Esophagus (tissue), 2 donors: ENCODE data around the gene CHRNA9. TPM values are rescaled to one million over a fixed set of nuclear protein-coding genes. Genes with fewer than 3 reads are reported as not detected.

Experiments
- H3K27ac ChIP-seq, 2 donors: one replicate each; pipeline ENCODE4 v1.5.1; 2013; ENCODE audit warnings: low read depth in 2 of 2, mild to moderate bottlenecking in 2 of 2, inconsistent platforms in 1 of 2, low read length in 1 of 2, moderate library complexity in 1 of 2
- H3K27me3 ChIP-seq, 2 donors: one replicate each; pipeline ENCODE4 v1.6.1; 2013; ENCODE audit warnings: low read length in 2 of 2, control low read depth in 1 of 2, mild to moderate bottlenecking in 1 of 2; ENCODE audit not compliant: insufficient read depth in 2 of 2, control insufficient read depth in 1 of 2
- H3K36me3 ChIP-seq, 2 donors: one replicate each; pipeline ENCODE4 v1.6.1; 2013; ENCODE audit warnings: low read length in 1 of 2; ENCODE audit not compliant: control insufficient read depth in 2 of 2, insufficient read depth in 2 of 2
- H3K4me1 ChIP-seq, 2 donors: one replicate each; pipeline ENCODE4 v1.6.1; 2013; ENCODE audit warnings: low read length in 1 of 2; ENCODE audit not compliant: control insufficient read depth in 2 of 2, insufficient read depth in 2 of 2
- H3K4me3 ChIP-seq, 2 donors: one replicate each; pipeline ENCODE4 v1.5.1; 2013; ENCODE audit warnings: low read length in 2 of 2, mild to moderate bottlenecking in 2 of 2, low read depth in 1 of 2, moderate library complexity in 1 of 2
- H3K9me3 ChIP-seq, 2 donors: one replicate each; pipeline ENCODE4 v1.6.1; 2013; ENCODE audit warnings: mild to moderate bottlenecking in 2 of 2, low read depth in 1 of 2, low read length in 1 of 2, moderate library complexity in 1 of 2; ENCODE audit not compliant: control insufficient read depth in 2 of 2, insufficient read depth in 1 of 2
- WGBS, 2 donors: extraction: QIAGEN DNeasy Blood & Tissue Kit; methylation state at CpG; one replicate each; pipeline ENCODE4 v1.1.7; 2013; 5-methylcytosine and 5-hydroxymethylcytosine counted together
- polyA plus RNA-seq, 2 donors: library from polyadenylated mRNA; stranded (reverse); fragments of 200-250 nt; gene quantifications; one replicate each; pipeline ENCODE4 v1.2.3, GENCODE V29; 2013
- donor health status: healthy with polysubstance abuse.
- donor health status: Bipolar disorder and iron deficiency.

The CHRNA9 gene
- polyA plus RNA-seq, 2 donors, result not detected

DNA sequence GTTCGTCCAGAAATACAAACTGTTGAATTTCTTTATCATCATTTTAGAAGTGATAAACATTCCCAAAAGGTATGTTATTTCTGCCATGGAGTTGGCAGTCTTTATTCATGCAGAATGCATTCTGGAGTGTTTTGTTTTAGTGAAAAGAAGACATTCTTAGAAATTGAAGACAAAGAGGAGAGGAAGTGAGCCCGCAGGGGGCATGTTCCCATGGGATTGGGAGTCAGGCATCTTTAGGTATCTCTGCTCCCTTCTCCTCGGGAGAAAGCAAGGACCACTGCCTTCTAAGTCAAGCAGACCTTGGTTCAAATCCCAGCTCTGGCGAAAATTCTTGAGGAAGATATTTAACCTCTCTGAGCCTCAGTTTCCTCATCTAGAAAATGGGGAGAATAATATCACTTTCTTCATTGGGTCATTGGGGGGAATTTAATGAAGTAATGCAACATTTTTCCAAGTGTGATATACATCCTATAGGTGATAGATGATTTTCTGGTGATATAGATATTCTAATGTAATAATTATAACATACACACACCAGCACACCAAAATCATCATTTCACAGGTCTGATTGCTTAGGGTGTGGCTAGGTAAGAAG is 26.5 kb upstream of the CHRNA9 start:
- Histone ChIP-seq H3K27me3 (no peaks in the 10 kb centered on the region), H3K4me3 (no peak overlapping the region), H3K27ac (no peak overlapping the region), H3K9me3 (no peaks in the 10 kb centered on the region), H3K4me1 (no peaks in the 10 kb centered on the region), H3K36me3 (no peaks in the 10 kb centered on the region)
- WGBS, 2 donors, result 61 to 72% methylated on average over 4 of the region's 4 CpGs

DNA sequence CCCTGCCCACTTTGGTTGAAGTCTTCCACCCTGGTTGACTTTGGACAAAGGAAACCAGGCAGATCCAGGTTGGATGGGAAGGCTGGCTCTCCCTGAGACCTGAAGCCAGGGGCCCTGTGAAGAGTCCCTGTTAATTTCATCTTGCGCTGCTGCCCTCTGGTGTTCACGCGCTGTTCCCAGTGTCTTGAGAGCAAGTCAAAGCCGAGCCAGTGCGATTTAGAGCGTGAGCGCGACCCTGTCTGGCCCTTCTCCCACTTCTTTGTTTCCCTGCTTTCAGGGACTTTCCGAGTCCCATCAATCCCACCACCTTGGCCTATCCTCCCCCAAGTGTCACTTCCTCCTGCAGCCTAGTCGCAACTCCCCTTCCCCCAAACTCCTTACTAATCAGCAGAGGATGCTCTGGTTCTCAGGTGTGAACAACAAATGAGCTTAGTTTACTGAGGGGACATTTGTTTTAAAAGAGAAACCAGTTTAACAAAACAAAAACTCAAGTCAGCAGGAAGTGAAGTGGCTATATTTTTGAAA is 25.8 kb upstream of the CHRNA9 start:
- no peaks in the 10 kb centered on the region for H3K9me3 ChIP-seq
- H3K27me3 ChIP-seq, result no peaks in the 10 kb centered on the region
- 1 to 2% methylated on average over 10 of the region's 10 CpGs for WGBS, 2 donors
- peak overlapping the region in 1 of 2 donors; percentile 33 for H3K27ac ChIP-seq
- no peaks in the 10 kb centered on the region for H3K4me1 ChIP-seq
- H3K36me3 ChIP-seq, result no peaks in the 10 kb centered on the region
- no peak overlapping the region for H3K4me3 ChIP-seq

DNA sequence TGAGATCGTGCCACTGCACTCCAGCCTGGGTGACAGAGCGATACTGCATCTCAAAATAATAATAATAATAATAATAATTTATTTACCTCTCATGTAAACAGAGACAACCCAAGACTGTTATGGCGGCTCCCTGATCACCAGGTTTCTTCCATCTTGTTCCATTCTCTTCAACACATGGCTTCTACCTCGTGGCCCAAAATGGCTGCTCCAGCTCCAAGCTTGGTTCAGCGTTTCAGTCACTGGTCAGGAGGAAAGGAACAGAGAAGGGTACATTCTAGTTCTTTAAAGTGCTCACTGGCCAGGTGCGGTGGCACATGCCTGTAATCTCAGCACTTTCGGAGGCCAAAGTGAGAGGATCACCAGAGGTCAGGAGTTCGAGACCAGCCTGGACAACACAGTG is 24.9 kb upstream of the CHRNA9 start:
- Histone ChIP-seq H3K27ac (no peak overlapping the region), H3K4me3 (no peak overlapping the region), H3K36me3 (no peaks in the 10 kb centered on the region), H3K9me3 (no peaks in the 10 kb centered on the region), H3K4me1 (no peaks in the 10 kb centered on the region), H3K27me3 (no peaks in the 10 kb centered on the region)
- 97% methylated on average over 8 of the region's 8 CpGs for WGBS, 2 donors

DNA sequence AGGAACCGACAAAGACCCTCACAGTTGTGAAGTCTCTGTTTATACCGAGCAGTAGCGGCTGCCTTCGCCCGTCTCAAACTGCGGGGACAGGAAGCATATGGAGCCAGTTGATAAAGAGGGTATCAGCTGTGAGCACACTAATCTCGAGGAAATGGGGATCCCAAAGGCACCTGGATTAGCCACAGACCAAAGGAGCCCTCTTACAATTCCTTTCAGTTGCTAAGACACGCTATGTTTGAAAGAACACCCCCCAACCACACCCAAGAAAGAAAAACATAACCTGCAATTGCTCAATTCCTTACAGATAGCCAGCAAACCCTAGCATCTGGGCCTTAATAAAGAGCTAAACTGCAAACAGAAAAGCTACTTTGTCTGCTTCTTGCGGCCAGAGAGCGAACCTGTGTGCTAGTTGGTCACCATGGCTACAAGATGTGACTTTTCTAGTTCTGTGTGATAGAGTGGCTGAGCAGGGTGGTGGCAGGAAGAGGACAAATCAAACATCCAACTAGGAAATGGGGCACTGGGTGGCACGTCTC is 23.3 kb upstream of the CHRNA9 start:
- Histone ChIP-seq H3K36me3 (no peaks in the 10 kb centered on the region), H3K27me3 (no peaks in the 10 kb centered on the region), H3K4me3 (no peak overlapping the region), H3K27ac (peak overlapping the region in 1 of 2 donors; percentile 77), H3K9me3 (no peaks in the 10 kb centered on the region), H3K4me1 (no peaks in the 10 kb centered on the region)
- WGBS, 2 donors, result 39 to 42% methylated on average over 11 of the region's 11 CpGs

DNA sequence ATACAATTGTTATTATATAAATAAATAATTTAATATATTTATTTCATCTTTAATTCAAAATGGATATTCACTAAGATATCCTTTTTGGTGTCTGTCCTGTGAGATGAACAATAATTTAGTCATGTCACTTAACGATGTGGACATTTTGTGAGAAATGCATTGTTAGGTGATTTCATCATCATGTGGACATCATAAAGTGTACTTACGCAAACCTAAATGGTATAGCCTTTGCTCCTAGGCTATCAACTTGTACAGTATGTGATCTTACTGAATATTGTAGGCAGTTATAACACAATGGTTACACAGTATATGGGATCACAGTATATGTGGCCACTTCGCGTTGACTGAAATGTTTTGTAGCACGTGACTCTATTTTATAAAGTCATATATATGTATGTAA is 20.2 kb upstream of the CHRNA9 start:
- no peak overlapping the region for H3K27ac ChIP-seq
- no peaks in the 10 kb centered on the region for H3K4me1 ChIP-seq
- no peaks in the 10 kb centered on the region for H3K9me3 ChIP-seq
- 93 to 96% methylated on average over 5 of the region's 5 CpGs for WGBS, 2 donors
- no peaks in the 10 kb centered on the region for H3K27me3 ChIP-seq
- H3K36me3 ChIP-seq, result no peaks in the 10 kb centered on the region
- H3K4me3 ChIP-seq, result no peak overlapping the region

DNA sequence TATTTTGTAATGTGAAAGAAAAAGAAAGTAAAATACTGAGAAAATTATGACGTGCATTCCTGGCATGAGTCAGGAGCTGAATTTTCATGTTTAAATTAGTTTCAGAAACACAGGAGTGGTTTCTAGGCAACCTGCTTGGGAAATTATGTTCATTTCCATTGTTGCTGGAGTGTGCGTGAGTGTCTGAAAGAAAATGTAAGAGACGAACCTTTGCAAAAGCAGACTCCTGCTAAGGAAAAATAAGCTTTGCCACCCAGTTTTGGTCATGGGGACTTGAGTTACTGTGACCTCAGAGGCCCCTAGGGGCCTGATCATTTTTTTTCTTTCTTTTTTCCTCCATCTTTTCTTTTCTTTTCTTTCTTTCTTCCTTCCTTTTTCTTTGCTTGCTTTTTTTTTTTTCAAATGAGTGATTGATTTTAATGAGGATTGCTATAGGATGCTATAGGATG is 18.8 kb upstream of the CHRNA9 start:
- H3K9me3 ChIP-seq, result no peaks in the 10 kb centered on the region
- no peaks in the 10 kb centered on the region for H3K27me3 ChIP-seq
- H3K4me1 ChIP-seq, result no peaks in the 10 kb centered on the region
- no peak overlapping the region for H3K4me3 ChIP-seq
- H3K27ac ChIP-seq, result peak overlapping the region; percentile 82 to 86
- WGBS, 2 donors, result 1 to 19% methylated on average over 3 of the region's 3 CpGs
- H3K36me3 ChIP-seq, result no peaks in the 10 kb centered on the region

DNA sequence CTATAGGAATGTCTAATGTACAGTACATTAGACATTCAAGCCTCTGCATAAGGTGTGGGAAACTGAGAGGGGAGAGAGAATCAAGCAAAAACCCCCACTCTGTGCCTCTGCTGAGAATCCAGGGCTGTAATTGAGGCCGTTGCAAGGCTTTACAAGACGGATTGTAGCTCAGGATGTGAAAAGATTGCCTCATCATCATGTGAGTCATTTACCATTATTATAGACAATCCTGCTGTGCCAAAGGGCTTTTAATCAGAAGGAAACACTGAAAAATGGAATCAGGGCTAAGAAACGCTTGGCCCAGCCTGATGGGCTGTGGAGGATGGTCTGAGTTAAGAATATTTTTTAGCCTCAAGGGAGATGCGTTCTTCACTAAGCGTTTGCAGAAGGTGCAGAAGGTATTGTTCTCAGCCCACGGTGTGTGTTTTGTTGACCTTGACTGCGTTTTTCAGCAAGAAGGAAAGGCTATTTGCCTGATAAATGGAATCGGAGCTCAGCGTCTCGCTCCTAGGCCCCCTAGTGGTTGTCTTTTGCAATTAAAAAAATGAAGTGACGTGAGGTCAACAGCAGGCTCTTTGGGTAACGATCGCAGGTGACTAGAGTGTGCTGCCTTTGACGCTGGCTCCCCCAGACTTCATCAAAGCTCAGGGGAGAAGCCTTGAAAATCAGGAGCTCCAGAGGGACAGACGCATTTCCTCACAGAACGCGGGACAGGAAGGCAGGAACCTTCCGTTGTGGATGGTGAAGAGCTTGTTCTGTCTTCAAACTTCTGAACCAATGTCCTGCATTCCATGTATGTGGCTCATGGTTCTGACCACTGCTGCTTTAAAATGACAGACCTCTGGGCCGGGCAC is 18.1 kb upstream of the CHRNA9 start:
- WGBS, 2 donors, result 4 to 5% methylated on average over 19 of the region's 19 CpGs
- H3K9me3 ChIP-seq, result no peaks in the 10 kb centered on the region
- H3K36me3 ChIP-seq, result no peaks in the 10 kb centered on the region
- peak overlapping the region; percentile 82 to 86 for H3K27ac ChIP-seq
- H3K4me3 ChIP-seq, result peak overlapping the region; percentile 14 to 37
- no peaks in the 10 kb centered on the region for H3K27me3 ChIP-seq
- H3K4me1 ChIP-seq, result no peaks in the 10 kb centered on the region

DNA sequence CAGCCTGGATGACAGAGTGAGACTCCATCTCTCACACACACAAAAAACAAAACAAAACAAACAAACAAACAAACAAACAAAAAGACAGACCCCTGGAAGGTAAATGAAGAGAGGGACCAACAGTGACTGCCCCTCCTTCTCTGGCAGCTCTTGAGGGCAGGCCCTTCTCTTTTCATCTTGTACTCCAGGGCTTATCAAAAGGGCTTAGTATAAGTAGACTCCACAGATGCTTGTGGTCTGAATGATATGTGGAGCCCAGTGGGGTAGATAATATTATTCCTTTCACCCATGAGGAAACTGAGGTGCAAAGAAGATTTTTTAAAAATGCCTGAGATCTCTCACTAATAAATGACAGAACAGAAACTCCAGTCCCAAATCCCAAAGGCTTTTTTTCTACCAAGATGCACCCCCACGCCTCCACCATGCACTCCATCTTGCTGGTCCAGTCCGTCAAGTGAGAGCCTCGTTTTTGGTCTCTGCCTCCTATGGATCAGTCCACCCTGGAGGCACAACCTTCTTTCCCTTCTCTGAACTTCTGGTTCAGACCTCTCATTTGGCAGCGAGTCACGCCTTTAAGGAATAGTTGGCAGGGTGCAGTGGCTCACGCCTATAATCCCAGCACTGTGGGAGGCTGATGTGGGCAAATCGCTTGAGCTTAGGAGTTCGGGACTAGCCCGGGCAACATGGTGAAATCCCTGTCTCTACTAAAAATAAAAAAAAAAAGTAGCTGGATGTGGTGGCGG is 17.0 kb upstream of the CHRNA9 start:
- Histone ChIP-seq H3K9me3 (no peaks in the 10 kb centered on the region), H3K36me3 (no peaks in the 10 kb centered on the region), H3K27ac (no peak overlapping the region), H3K4me1 (no peaks in the 10 kb centered on the region), H3K27me3 (no peaks in the 10 kb centered on the region), H3K4me3 (no peak overlapping the region)
- WGBS, 2 donors, result 52 to 69% methylated on average over 10 of the region's 10 CpGs

DNA sequence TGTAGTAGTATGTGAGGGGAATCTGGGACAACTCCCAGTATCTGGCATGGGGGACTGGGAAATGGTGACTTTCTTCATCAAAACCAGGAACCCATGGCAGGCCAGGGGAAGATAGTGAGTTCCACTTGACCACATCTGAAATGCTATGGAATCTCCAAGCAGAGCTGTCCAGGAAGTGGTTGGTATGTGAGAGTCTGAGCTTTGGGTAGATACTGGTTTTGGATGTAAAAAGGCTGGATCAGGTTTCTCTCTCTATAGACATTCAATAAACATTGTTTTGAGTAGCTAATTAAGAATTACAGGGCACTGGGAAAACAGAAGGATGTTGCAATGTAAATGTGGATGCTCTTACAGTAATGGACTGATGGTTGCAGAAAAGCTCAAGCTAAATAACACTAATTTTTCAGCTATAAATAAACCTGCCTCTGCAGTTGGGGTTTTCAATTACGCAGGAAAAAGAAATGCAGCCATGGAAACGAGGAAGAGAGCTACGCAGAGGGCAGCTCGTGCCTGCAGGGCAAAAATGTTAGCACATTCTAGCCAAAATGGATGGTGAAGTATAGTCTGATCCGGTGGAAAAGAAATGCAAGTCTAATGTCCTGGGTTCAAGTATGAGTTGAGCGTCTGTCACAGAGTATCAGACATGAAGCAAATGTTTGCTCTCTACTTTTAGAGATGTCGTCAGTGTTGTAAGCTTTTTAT is 13.4 kb upstream of the CHRNA9 start:
- Histone ChIP-seq H3K36me3 (no peaks in the 10 kb centered on the region), H3K27ac (peak overlapping the region in 1 of 2 donors; percentile 51), H3K4me1 (no peaks in the 10 kb centered on the region), H3K27me3 (no peaks in the 10 kb centered on the region), H3K4me3 (no peak overlapping the region), H3K9me3 (no peaks in the 10 kb centered on the region)
- 32 to 43% methylated on average over 7 of the region's 7 CpGs for WGBS, 2 donors
